ENCODE measurements around the gene BCL2L11. TPM values are rescaled to one million over a fixed set of nuclear protein-coding genes. Genes with fewer than 3 reads are reported as not detected.

The BCL2L11 gene
- polyA plus RNA-seq, 3 donors = 17.0 to 19.6 (median 17.8) TPM

DNA sequence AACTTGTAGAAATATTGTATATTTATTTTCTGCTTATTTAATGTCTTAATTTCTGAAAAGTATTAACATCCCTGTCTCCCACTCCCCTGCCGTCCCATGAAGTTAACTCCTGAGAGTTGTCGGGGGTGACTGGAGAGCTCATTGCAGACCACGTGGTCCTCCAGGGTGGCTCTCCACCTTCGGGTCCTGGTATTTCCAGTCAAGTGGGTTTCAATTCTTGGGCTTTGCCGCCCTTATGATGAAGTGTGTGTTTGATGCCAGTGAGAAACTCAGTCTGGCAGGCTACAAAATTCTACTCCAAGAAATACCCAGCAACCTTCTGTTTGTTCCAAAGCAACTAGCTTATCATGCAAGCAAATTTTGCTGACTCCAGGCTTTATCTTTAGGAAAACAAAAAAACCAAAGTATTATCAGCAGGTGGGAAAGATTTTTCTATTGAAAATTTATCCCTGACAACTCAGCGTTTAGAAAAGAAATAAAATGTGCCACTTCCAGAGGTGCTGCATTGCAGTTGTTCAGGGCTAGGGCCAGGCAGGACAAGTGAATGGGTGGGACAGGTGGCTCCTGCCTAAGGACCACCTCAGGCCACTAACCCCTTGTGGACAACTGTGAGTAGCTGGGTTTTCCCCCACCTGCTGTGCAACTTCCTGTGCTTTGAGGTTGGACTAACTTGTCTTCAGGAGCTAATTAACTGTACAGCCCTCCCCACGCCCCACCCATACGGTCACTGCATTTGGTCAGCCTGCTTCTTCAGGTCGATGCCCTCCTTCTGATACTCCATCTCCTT is 46.6 kb downstream of the BCL2L11 start:
- no peak for DNase-seq

DNA sequence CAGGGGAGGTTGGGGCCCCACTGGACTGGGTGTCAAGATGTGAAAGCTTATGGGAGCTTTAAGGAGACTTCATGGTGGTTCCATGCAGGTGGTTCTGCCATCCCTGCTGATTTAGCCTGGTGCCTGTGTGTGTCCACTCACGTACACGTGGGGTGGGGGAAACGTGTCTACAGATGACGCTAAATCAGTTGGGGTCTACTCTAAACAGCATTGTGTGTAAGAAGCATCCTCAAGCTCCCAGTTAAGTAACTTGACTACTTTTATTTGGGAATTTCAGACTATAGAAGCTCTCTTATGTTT is 47.1 kb downstream of the BCL2L11 start:
- no peak for DNase-seq

DNA sequence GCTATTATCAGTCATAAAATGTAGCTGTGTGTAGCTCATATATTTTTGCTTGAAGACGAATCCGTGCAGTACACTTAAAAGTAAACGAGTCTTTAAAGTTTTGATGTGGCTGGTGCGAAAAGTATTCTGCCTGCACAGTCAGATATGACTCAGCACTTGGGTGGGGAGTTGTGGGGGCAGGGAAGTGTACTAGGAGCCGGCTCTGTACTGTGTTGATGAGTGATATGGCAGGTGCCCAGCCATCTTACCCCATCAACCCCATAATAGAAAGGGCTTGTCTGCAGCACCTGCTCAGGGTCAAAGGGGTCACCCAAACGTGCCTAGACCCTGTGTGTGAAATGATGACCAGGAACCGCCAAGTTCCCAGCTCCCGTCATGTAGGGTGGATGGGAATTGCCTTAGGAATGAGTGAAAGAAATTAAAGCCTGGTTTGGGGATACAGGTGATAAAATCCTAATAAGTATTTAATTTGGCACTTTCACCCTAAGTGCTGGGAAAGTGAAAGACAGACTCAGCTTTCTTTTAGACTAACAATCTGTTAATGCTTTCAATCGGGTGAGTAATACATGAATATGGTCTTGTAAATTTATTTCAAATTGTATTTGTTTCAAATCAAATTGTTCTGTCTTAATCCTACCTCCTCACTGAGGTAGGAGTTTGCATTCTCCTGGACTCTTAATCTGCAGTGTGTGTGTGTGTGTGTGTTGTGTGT is 48.0 kb downstream of the BCL2L11 start:
- no peak for DNase-seq

DNA sequence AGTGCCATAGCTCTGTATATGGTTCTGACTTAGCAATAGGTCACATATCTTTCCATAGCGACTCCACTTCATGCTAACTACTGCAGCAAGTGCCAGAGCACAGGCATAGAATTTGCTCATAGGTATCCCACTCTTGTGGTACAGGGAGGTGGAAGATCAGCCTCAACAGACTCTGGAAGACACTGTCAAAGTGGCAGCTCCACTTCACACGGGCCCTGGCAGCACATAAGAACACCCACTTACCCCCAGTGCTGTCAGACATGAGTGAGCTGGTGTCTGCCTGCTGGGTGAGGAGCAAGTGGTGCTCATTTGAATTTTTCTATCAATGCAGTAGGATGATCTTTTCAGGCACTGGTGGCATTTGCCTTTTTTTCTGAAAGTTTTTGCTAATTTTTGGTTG is 48.6 kb downstream of the BCL2L11 start:
- DNase-seq = no peak

DNA sequence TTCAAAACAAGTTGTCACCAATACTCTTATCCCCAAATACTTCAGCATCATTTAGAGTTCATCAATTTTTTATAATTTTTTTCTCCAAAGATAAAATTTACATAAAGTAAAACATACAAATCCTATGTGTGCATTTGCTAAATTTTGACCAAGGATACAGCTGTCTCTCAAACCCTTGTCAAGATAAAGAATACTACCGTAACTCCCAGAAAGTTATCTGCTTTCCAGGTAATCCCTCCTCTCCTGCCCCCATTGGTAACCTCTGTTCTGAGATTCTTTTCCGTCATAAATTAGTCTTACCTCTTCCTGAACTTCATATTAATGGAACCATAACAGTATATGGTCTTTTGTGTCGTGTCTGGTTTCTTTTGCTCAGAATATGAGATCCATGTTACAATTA is 49.2 kb downstream of the BCL2L11 start:
- no peak for DNase-seq

DNA sequence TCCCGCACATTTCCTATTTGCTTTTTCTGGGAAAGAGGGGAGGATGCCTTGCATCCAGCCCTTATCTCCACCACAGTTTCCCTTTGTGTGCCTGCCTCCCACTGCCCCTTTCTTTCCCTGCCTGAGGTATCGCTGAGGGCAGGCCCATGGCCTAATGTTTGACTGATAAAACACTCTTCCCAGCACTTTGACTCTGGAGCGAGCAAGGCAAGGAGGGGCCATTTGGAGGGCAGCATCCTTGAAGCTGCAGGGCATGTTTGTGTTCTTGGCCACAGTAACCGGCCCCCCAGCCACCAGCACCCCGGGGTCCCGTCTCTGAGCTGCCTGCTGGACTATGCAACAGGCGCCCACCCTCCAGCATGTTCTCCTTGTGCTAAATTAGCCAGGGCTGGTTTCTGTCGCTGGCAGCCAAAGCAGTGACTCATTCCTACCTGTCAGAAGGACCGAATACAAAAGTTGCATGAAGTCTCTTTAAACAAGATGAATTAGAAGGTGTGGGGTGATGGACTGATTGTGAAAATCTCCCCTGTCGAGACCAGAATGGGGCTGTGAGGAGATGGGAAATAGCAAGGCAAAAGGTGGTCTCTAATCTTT is 50.7 kb downstream of the BCL2L11 start:
- DNase-seq = no peak

DNA sequence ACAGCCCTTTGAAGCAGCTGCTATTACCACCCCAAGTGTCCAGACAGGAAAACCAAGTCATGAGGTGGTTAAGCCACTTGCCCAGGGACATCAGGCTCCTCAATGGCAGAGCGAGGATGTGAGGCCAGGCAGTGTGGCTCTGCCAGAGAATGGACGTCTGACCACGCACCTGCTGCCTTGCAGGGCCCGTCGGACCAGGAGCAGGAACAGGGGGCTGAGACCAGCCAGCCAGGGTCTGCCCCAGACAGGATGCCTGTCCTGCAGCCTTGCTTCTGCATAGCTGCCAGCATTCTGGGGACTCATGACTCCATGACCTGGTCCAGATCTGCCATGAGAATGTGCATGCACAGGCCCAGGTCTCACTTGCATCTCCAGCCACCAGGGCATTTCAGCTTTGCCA is 52.0 kb downstream of the BCL2L11 start:
- DNase-seq = no peak

DNA sequence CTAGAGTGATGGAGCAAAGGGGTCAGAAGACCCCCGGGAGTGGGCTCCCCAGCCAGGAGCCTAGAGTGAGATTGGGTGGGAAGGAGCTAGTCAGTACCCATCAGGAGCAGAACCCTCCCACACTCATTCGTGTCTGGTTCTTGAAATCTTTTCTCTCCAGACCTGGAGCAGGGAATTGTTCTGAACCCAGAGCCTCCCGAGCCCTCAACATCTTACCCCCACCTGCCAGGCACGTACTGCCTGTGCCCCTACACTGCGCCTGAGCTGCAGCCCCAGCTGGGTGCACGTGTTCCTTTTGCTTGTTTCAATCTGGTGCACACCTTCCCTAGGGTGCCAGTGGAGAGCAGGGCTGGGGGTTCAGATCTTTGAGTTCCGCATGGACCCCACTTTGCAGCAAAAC is 52.6 kb downstream of the BCL2L11 start:
- DNase-seq = no peak

DNA sequence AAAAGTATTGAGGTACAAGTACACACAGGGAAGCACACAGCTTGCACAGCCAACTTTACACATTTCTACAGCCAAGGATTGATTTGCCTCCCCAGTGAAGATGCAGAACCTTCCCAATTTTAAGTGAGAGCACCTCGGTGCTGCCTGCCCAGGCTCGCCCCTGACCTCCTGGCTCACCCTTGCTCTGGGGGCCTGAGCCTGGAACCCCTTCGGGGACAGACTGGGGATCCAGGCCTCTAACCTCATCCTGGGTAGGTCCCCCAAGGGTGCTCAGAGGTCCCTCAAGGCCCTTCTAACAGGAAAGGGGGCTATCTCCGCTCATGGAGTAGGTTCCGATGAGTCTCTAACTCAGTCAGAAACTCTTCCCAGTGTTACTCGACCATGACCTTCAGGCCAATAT is 53.1 kb downstream of the BCL2L11 start:
- DNase-seq = no peak

DNA sequence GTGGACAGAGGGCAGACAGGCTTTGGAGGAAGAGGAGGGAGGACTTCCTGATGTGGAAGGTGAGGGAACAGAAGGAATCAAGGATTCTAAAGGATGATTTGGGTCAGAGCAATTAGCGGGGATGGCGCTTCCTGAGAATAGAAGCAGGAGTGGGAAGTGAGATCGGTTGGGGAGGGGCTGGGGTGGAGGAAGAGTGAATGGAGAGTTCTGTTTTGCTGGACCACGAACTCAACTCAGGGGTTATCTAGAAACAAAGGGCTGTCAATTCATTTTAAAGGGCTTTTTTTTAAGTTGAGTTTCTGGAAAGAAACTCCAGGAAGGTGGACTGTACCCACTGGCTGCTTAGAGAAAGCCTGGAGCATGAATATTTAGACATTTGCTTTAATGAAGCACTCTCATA is 54.9 kb downstream of the BCL2L11 start:
- no peak for DNase-seq

DNA sequence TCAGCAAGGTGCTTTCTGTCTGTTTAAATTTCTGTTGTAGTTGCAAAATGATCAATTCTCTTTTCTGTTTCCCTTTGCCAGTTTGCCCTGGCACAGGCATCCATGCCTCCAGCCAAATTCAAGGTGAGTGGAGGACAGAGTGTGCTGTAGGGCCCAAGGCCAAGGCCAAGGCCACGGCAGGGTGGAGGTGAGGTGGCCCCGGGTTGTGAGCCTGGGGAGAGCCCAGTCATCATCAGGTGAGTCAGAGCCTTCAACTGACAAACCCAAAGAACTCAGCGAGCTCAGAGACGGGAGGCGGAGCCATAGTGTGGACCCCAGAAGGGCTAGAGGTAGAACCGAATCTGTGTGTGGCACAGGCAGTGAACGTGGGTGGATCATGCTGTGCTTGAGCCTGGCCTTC is 55.7 kb downstream of the BCL2L11 start:
- no peak for DNase-seq

DNA sequence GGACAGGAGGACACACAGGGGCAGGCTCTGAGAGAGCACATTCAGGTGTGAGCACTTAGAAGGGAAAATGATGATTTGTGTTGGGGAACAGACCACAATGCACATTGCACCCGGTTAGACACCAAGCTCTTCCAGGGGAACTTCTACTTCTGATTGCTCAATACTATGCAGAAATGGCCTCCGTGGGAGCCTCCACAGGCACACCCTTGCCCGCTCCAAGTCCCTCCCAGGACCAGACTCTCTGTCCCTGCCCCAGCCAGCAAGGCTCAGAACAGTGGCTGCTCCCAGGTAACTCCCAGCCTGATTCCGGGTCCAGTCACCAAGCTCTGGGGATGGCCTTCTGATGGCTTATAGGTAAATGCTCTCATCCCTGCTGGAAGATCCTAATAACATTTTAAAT is 56.2 kb downstream of the BCL2L11 start:
- no peak for DNase-seq

DNA sequence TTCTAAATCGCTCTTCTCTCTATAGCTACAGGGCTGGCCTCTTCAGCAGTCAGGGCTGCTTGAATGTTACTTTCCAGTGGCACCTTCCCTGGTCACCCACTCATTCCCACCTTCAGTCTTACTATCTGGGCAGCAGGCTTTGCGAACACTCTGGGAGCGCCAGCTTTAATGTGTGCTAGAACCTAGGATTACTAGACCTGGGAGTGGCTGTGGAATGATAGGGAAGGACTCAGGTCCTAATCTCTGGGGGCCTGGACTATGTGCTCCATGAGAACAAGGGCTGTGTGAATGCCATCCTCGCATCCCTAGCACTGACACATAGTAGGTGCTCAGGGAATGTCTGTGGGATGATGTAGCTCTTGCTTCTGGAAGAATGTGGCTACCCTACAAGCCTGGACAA is 57.6 kb downstream of the BCL2L11 start:
- no peak for DNase-seq

DNA sequence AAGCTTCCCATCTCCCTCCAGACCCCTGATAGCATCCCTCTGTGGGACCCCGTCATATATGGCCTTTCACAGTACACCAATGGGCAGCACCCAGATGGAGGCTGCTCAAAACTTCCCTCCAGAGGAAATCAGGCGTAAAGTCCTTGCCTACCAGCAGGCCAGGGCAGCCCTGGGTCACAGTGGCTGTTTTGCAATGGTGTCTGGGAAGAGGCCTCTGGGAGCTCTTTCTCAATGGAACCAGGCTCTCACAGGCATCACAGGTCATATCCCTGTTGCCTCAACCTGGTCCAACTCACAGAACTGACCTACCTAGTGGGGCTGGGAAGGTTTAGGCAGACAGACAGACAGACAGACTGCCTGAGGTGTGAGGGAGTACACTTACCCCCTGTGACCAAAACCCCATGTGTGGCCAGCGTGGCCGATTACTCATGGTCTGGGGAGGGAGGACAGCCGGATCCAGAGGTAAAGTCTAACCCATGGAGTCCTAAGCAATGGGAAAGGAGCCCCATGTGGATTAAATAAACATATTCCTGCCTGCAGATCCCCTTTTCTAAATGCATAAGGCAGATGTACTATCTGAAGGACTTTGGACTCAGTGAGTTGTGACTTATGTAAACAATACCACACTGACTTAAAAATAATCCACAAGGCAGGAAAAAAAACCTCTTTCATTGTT is 58.2 kb downstream of the BCL2L11 start:
- no peak for DNase-seq

DNA sequence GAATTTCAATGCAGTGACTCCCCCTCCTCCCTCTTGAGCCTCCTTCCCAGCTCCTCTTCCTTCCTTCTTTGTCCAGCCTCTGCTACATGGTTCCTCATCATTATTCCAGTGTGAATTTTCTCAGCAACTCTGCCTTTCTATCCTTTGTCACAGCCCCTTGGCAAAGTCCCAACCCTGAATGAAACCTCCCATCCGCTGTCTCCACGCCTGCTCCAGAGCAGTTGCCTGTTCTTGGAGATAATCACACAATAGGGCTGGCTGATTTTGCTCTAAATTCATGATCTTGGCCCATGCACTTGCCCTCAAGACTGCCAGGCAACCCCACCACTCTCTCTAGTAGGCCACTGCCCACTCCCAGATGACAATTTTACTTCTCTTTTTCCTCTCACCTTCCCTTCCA is 61.4 kb downstream of the BCL2L11 start:
- no peak for DNase-seq

DNA sequence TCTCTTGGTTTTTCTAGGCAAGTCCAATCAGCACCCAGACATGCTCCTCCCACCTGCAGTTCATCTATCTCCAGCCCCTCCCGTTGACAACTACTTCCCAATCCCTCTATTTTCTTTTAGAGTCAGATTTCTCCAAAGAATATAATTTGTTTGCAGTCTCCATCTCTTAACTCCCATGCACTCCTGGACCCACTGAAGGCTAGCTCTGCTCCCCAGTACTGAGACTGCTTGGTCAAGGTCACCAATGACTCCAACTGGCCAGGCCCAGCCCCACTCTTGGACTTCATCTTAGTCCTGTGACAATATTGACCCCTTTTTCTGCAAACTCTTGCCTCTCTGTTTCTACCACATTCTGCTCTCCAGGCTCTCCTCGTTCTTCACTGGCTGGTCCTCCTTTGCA is 62.0 kb downstream of the BCL2L11 start:
- DNase-seq = no peak

DNA sequence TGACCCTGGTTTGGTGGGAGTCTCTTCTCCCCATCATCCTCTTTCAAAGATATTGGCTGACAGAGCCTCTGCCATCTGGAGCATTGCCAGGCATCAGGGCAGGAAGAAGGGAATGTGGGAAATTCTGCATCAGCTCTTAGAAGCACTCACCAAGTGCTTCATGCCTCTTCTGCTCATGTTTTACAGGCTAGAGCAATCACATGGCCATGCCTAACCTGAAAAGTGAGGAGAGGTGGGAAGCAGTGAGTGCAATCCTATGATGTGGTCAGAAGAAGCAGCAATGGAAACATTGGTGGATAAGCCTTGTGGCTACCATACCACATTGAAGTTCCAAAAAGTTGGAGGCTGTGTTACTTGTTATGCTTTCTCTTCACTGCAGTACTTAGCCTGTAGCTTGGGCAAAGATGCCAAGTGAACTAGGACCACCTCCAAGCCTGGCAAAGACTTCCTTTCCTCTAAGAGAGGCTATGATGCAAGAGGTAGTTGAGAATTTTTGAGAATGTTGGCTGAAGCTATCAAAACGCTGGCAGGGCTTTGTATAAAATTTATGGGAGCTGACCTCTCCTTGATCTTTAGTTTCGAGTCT is 64.1 kb downstream of the BCL2L11 start:
- DNase-seq = no peak

DNA sequence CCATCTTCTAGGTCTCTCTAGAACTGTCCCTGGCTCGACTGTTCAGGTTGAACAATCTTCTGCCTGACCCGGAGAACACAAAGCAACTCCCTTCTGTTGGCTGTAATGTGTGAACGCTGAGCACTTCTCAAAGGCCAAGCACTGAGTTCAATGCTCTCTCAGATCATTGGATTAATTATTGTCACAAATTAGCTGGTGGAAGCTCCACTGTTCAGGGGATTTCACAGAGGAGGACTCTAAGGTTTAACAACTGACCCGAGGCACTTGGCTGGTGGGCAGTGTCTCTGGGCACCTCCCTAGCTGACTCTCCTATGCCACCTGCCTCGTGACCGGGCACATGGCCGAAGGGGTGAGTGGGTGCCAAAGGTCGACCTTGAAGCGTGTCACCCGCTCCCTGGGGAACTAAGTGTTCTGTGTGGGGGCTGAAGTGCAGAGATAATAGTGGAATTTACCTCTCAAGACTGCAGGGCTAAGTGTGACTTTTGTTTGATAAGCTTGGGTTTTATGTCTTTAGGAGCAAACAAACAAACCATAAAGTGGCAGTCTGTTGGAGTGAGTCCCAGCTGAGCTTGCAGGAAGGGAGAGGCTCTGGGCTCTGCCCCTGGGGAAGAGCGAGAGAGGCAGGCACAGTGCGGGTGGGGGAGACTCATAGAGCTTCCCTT is 64.8 kb downstream of the BCL2L11 start:
- peak; percentile 22 for DNase-seq

DNA sequence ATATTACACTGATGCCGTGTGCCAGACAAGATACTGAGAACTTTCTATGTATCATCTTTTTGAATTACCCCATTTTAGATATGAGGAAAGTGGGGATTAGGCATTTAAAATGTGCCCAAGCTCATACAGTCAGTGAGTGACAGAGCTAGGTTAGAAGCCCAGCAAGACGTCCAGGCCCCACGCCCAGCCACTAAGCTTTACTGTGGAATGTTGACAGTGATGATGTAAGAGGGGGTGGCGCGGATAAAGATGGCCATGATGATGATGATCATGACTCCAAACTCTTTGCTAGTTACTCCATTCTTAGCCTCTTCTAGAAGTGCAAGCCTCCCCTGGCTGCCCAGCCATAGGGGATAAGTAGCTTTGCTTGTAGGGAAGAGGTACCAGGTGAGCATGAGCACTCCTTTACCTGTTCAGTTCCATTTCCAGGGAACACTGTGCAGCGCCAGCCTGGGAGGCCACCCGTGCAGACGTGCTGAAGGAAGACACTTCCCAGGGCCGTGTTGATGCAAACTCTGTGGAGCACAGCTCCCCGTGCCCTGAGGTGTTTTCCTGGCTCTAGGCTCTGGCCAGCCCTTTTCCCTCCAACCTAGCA is 65.5 kb downstream of the BCL2L11 start:
- no peak for DNase-seq

DNA sequence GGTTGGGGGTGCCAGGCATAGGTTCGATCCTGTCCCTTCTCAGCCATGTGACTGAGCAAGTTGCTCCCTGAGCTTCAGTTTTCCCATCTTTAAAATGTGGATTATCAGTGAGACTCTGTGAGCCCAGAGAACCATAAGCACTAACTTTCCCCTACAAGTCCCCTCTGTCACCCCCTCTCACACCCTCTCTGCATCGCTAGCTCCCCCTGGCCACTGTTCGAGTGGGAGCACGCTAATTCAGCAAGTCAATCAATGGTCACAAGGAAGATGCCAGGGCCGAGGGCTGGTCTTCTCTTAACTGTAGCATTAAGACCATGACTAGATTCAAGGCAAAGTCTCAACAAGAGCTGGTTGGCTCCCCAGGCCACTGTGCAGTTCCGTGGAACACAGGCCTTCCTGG is 66.2 kb downstream of the BCL2L11 start:
- no peak for DNase-seq

DNA sequence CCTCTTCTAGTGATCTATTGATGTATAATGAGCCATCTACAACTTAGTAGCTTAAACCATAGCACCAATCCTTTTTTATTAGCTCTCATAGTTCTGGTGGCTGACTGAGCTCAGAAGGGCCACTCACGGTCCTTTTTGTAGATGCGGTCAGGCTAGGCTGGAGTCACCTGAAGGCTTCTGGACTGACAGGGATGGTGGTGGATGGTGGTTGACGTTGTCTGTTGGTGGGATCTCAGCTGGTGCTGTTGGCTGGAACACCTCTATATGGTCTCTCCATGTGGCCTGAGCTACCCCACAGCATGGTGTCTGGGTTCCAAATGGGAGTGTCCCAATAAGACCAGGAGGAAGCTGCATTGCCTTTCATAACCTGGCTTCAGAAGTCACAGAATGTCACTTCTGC is 68.0 kb downstream of the BCL2L11 start:
- no peak for DNase-seq

DNA sequence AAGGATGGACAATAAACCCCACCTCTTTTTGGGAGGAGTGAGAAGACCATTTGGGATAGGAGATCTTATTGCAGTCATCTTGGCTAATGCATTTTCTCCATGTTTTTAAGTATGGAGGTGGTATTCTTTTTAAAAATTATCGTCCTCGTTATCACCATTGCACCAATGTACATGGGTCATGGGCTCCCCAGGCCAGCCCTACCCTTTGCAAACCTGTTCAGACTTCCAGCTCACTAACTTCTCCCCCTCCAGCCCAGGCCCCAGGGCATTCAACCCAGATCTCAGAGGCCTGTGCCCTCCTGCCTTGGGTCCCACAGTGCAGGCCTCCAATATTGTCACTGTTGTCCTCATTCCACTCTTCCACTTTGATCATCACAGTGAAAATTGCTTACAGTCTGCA is 68.4 kb downstream of the BCL2L11 start:
- no peak for DNase-seq

Measured in renal pelvis (tissue), 4 donors.